ENCODE measurements around the gene PBX4.

PBX4 gene

DNA sequence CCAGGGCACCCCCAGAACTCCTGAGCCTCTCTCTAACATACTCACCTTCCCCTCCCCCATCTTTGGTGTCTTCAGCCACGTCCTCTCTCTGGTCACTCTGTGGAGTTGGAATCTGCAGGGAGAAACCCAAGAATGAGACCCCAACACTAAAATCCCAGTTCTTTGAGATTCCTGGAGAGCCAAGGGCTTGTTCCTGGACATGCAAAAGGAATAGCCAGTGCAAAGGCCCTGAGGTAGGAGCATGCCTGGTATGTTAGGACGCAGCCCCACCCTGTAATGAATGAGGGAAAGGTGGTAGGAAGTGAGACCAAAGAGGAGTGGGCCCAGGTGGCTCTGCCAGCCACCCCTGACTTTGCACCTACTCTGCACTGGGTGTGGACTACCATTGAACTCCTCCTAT lies 11.9 kb upstream of the PBX4 start:
- TF ChIP-seq, protein P1, sequence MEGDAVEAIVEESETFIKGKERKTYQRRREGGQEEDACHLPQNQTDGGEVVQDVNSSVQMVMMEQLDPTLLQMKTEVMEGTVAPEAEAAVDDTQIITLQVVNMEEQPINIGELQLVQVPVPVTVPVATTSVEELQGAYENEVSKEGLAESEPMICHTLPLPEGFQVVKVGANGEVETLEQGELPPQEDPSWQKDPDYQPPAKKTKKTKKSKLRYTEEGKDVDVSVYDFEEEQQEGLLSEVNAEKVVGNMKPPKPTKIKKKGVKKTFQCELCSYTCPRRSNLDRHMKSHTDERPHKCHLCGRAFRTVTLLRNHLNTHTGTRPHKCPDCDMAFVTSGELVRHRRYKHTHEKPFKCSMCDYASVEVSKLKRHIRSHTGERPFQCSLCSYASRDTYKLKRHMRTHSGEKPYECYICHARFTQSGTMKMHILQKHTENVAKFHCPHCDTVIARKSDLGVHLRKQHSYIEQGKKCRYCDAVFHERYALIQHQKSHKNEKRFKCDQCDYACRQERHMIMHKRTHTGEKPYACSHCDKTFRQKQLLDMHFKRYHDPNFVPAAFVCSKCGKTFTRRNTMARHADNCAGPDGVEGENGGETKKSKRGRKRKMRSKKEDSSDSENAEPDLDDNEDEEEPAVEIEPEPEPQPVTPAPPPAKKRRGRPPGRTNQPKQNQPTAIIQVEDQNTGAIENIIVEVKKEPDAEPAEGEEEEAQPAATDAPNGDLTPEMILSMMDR (IDR thresholded peaks at IDR 0.05; ENCODE audit: low read depth, low read length) = no peak
- H3K4me3 ChIP-seq (ENCODE audit: low read depth, low read length) = no peak overlapping the region

DNA sequence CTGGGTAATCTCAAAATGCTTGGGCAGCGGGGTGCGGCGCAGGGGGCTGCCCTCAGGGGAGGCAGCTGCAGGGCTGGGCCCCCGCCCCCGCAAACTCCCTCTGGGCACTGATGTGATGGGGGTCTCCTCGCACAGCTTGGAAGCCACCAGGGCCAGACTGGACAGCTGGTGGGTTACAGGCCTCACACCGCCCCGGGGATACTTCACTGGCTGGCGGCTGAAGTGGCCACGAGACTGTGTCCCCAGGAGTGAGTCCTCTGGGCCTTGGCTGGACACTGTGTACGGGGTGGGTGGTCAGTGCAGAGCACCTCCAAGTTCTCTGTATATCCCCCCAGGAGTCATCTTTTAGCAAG lies 11.6 kb upstream of the PBX4 start:
- H3K4me3 ChIP-seq (ENCODE audit: low read depth, low read length) = no peak overlapping the region
- TF ChIP-seq, protein P1 (IDR thresholded peaks at IDR 0.05; ENCODE audit: low read depth, low read length) = no peak

DNA sequence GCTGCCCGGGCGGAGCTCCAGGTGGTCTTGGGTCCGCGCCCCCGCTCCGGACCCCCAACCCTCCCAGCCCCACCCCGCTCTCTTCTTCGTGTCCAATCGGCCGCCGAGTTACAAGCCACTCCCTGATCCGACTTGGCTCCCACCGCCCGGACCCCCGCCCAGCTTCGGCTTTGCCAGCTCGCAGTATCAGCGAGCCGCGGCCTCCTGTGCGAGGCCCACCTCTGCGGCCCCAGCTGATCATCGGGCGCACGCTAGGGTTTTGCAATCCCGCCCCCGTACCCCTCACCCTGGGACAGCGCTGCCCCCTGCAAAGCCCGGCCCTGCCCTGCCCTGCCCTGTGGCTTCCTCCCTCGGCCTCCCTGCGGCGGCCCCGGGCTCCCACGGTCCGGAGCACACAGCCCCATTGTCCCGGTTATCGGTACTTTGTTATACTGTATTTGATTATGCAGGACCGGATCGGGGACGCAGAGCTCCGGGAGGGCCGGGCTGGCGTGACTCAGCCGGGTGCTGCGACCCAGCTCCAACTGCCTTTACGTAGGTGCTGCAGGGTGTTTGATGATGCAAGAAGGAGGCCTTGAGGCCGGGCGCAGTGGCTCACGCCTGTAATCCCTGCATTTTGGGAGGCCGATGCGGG lies 10.1 kb upstream of the PBX4 start:
- H3K4me3 ChIP-seq (ENCODE audit: low read depth, low read length) = no peak overlapping the region

DNA sequence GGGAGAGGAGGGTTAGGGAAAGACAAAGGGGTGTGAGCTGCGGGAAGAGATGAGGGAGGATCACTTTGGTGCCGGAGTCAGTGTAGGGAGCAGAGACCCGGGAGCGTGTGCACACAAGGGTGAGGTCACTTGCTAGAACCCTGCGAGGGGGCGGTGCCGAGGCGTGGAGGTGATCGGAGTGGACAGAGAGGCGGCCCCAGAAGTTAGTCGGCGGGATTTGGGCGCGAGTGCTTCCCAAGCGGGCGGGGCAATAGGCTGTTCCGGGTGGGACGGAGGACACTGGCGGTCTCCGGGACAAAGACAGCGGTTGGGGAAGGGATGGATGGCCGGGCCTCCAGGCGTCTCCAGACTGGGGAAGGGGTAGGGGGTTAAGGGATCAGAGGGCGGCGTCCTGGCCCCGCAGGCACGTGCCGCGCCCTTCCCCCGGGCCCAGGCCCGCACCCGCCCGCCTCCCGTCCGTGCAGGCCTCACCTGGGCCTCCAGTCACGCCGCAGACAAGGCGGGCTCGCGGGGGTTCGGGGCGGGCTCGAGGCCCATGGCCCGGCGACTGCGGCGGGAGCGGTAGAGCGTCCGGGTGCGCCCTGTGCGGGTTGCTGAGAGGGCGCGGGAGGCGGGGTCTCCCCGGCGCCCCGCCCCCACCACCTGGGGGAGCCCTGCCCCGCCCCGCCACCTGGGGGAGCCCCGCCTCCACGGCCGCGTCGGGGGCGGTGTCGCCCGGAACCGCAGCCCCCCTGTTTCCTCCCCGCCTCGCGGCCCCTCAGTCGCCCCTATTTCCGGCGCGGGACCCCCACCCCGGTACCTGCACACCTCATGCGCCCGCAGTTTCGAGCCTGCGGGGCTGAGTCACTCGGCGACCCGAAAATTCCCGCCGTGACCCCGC lies 9.4 kb upstream of the PBX4 start, which contains the start of gene LPAR2:
TSS of gene LPAR2 (minus strand) at position 600 of the 880 bp plus-strand sequence. CDS start 945 bp downstream, outside the sequence.
- no peak within 1 kb of the TSS for H3K4me3 ChIP-seq (ENCODE audit: low read depth, low read length)
- TF ChIP-seq, protein P1 (IDR thresholded peaks at IDR 0.05; ENCODE audit: low read depth, low read length) = no peak

More for the DNA sequence above, 10.1 kb upstream of the PBX4 start:
- TF ChIP-seq, protein P1 (IDR thresholded peaks at IDR 0.05; ENCODE audit: low read depth, low read length) = no peak

DNA sequence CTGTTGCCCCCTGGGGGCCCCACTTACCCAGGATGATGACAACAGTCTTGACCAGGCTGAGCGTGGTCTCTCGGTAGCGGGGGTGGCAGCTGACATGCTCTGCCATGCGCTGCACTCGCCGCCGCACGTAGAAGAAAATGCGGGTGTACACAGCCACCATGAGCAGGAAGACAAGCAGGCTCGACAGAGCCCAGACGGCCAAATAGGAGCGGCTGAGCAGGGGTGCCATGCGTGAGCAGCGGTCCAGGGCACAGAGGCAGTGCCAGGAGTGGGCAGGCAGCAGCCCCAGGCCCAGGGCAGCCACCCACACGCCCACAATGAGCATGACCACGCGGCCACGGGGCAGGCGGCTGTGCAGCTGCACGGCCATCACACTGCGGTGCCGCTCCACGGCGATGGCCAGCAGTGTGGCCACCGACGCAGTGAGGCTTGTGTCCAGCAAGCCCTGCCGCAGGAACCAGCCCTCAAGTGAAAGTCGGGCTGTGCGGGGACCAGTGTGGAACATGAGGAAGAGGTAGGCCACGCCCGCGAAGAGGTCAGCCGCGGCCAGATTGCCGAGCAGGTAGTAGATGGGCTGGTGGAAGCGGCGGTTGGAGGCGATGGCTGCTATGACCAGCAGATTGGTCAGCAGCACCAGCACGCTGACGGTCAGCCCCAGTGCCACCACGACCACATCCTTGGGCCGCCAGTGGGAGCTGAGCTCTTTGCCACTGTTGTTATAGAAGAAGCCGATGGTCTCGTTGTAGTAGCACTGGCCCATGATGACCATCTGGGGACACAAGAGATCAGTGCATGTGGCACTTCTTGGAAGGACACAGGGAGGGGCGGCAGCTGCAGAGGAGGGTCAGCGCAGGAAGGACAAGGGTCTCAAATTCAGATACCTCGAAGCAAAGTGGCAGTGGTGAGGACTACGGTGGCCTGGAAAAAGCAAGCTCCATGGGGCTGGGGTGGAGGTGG lies 8.3 kb upstream of the PBX4 start:
- H3K4me3 ChIP-seq (ENCODE audit: low read depth, low read length) = no peak overlapping the region
- TF ChIP-seq, protein P1 (IDR thresholded peaks at IDR 0.05; ENCODE audit: low read depth, low read length) = no peak

DNA sequence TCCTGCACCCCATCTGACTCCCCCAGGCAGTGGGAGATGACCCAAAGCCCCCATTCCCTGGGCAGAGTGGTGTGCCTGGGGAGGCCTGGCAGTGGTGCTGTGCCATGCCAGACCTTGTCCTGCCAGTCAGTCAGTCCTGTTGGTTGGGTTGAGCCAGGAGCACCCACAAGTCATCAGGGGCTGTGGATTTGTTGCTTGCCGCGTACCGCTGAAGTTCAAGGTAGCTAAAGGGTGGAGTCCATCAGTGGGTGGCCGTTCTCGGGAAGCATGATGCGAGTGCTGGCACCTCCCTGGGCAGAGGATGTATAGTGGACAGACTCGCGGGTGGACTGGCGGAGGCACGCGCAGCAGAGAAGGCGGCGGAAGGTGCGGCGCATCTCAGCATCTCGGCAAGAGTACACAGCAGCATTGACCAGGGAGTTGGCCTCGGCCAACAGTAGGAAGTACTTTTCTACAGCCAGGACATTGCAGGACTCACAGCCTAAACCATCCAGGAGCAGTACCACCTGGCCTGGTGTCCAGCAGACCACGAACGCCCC lies 5.6 kb upstream of the PBX4 start:
- TF ChIP-seq, protein P1 (IDR thresholded peaks at IDR 0.05; ENCODE audit: low read depth, low read length) = no peak
- no peak overlapping the region for H3K4me3 ChIP-seq (ENCODE audit: low read depth, low read length)

Data from WI38 (cell line).